GM04504 (cell line): ENCODE results near the gene TMEM39B.
"Not testable (repeated sequence)": the region's sequence is repeated elsewhere in the genome, so short reads cannot be mapped to it uniquely, and the experiment has no call there.

Source experiments
- DNase-seq: peaks from one replicate; pipeline ENCODE4 v3.0.0-alpha.2; 2012; ENCODE audit warnings: low read depth

Gene TMEM39B

GRCh38 chr1:32071758-32072621, 749 bp upstream of the TMEM39B start:
- DNase-seq, result no peak

GRCh38 chr1:32073299-32074229, 825 bp downstream of the TMEM39B start:
- DNase-seq, result no peak

- no peak for DNase-seq
Observed at GRCh38 chr1:32074841-32075240, 2.1 kb downstream of the TMEM39B start.

- DNase-seq, result no peak
Observed at GRCh38 chr1:32077451-32077850, 4.7 kb downstream of the TMEM39B start.

- DNase-seq, result no peak
Observed at GRCh38 chr1:32082022-32082421, 9.3 kb downstream of the TMEM39B start.

GRCh38 chr1:32086381-32086780, 13.6 kb downstream of the TMEM39B start:
- not testable (repeated sequence) for DNase-seq

- no peak for DNase-seq
Observed at GRCh38 chr1:32091176-32091575, 18.4 kb downstream of the TMEM39B start.

GRCh38 chr1:32091591-32091990, 18.9 kb downstream of the TMEM39B start:
- DNase-seq, result no peak

GRCh38 chr1:32094746-32095521, 22.2 kb downstream of the TMEM39B start:
- DNase-seq, result no peak

- no peak for DNase-seq
Observed at GRCh38 chr1:32099426-32099825, 26.7 kb downstream of the TMEM39B start.

- no peak for DNase-seq
Observed at GRCh38 chr1:32100359-32100758, 27.6 kb downstream of the TMEM39B start.

GRCh38 chr1:32100807-32101708, 28.3 kb downstream of the TMEM39B start:
- DNase-seq, result no peak

GRCh38 chr1:32104127-32104526, 31.4 kb downstream of the TMEM39B start:
- no peak for DNase-seq

GRCh38 chr1:32105338-32105737, 32.6 kb downstream of the TMEM39B start:
- no peak for DNase-seq

- no peak for DNase-seq
Observed at GRCh38 chr1:32106663-32107275, 34.0 kb downstream of the TMEM39B start.

GRCh38 chr1:32107742-32108661, 35.3 kb downstream of the TMEM39B start, which contains the start of gene KPNA6:
Gene KPNA6 (plus strand): TSS chr1:32108056. CDS start chr1:32108131, 75 bp downstream.
- DNase-seq, result peak; percentile 94

GRCh38 chr1:32111040-32111623, 38.4 kb downstream of the TMEM39B start:
- no peak for DNase-seq

- DNase-seq, result no peak
Observed at GRCh38 chr1:32111789-32112188, 39.0 kb downstream of the TMEM39B start.

GRCh38 chr1:32112806-32113375, 40.2 kb downstream of the TMEM39B start:
- DNase-seq, result no peak
